ENCODE measurements around the gene DEPP1.

GRCh38 chr10:45006276-45007030 lies 27.8 kb upstream of the DEPP1 start:
- TF ChIP-seq REST (IDR thresholded peaks at IDR 0.05) (no peak), YY1 (IDR thresholded peaks at IDR 0.05) (no peak), GABPA (IDR thresholded peaks at IDR 0.05 in 1 of 2, conservative IDR thresholded peaks at IDR 0.05 in 1 of 2) (no peak), CTCF (IDR thresholded peaks at IDR 0.05; ENCODE audit: low read depth, low read length, missing input control) (no peak), MAX (IDR thresholded peaks at IDR 0.05) (no peak), RAD21 (IDR thresholded peaks at IDR 0.05) (no peak), SP1 (IDR thresholded peaks at IDR 0.05) (no peak)
